Ureter (tissue), 1 donor: Measurements from ENCODE around the gene S100A4. TPM values are rescaled to one million over a fixed set of nuclear protein-coding genes. Genes with fewer than 3 reads are reported as not detected.
"Not testable (repeated sequence)": the region's sequence is repeated elsewhere in the genome, so short reads cannot be mapped to it uniquely, and the experiment has no call there.

ENCODE experiments used
- DNase-seq: peaks from one replicate; pipeline ENCODE4 v3.0.0-alpha.2; 2020; ENCODE audit warnings: low spot score
- total RNA-seq: library from RNA; stranded (reverse); gene quantifications from one replicate; pipeline ENCODE4 v1.2.4, GENCODE V29; 2023
- donor health status: DM: yes; HTN: yes; CAD: no.

S100A4 gene
- total RNA-seq, 1 donor from 2014 or later, result 120 TPM

- no peak for DNase-seq
Measured at GRCh38 chr1:153533689-153534201, 11.9 kb downstream of the S100A4 start.

- peak; percentile 93 for DNase-seq
Measured at GRCh38 chr1:153532769-153533599, 12.6 kb downstream of the S100A4 start.

- DNase-seq, result no peak
Measured at GRCh38 chr1:153532181-153532580, 13.4 kb downstream of the S100A4 start.

- no peak for DNase-seq
Measured at GRCh38 chr1:153531638-153532037, 14.0 kb downstream of the S100A4 start.

GRCh38 chr1:153527683-153528040, 17.9 kb downstream of the S100A4 start:
- DNase-seq, result no peak

GRCh38 chr1:153527023-153527682, 18.5 kb downstream of the S100A4 start:
- no peak for DNase-seq

- peak; percentile 75 for DNase-seq
Measured at GRCh38 chr1:153526132-153526543, 19.5 kb downstream of the S100A4 start.

GRCh38 chr1:153525088-153525728, 20.4 kb downstream of the S100A4 start:
- DNase-seq, result no peak

- DNase-seq, result not testable (repeated sequence)
Measured at GRCh38 chr1:153522353-153523048, 23.1 kb downstream of the S100A4 start.

GRCh38 chr1:153521808-153522207, 23.8 kb downstream of the S100A4 start:
- not testable (repeated sequence) for DNase-seq

GRCh38 chr1:153520818-153521476, 24.7 kb downstream of the S100A4 start:
- DNase-seq, result no peak

- DNase-seq, result not testable (repeated sequence)
Measured at GRCh38 chr1:153520137-153520691, 25.4 kb downstream of the S100A4 start.

- DNase-seq, result no peak
Measured at GRCh38 chr1:153519242-153519641, 26.4 kb downstream of the S100A4 start.

- peak; percentile 89 for DNase-seq
Measured at GRCh38 chr1:153515504-153516394, 29.9 kb downstream of the S100A4 start.

GRCh38 chr1:153513666-153514065, 31.9 kb downstream of the S100A4 start:
- DNase-seq, result no peak

- no peak for DNase-seq
Measured at GRCh38 chr1:153513023-153513422, 32.6 kb downstream of the S100A4 start.

- peak; percentile 87 for DNase-seq
Measured at GRCh38 chr1:153510984-153511410, 34.6 kb downstream of the S100A4 start.

- DNase-seq, result no peak
Measured at GRCh38 chr1:153509729-153510354, 35.8 kb downstream of the S100A4 start.

GRCh38 chr1:153509036-153509435, 36.6 kb downstream of the S100A4 start:
- DNase-seq, result no peak
